ENCODE data around the gene KCNC1. TPM values are rescaled to one million over a fixed set of nuclear protein-coding genes. Genes with fewer than 3 reads are reported as not detected.

Gene KCNC1
- total RNA-seq, 1 experiment from 2014 or later, result 0.20 TPM

GRCh38 chr11:17810041-17810440 is 75.5 kb downstream of the KCNC1 start:
- POLR2A ChIA-PET, result no interaction called here
- TF ChIP-seq FOXK1 (CRISPR knock-in tag; IDR thresholded peaks at IDR 0.05) (no peak), ZNF138 (CRISPR knock-in tag; conservative IDR thresholded peaks at IDR 0.05) (no peak), TEAD4 (CRISPR knock-in tag; IDR thresholded peaks at IDR 0.05) (no peak), ETV6 (CRISPR knock-in tag; IDR thresholded peaks at IDR 0.05) (no peak), HMGXB4 (CRISPR knock-in tag; IDR thresholded peaks at IDR 0.05) (no peak), IRF2 (CRISPR knock-in tag; IDR thresholded peaks at IDR 0.05; ENCODE audit: borderline replicate concordance, low read depth) (no peak), ZNF281 (CRISPR knock-in tag; IDR thresholded peaks at IDR 0.05) (no peak), ZNF671 (CRISPR knock-in tag; IDR thresholded peaks at IDR 0.05) (no peak), NR1H2 (CRISPR knock-in tag; IDR thresholded peaks at IDR 0.05) (no peak), ERG (CRISPR knock-in tag; IDR thresholded peaks at IDR 0.05) (no peak), ZNF425 (CRISPR knock-in tag; conservative IDR thresholded peaks at IDR 0.05) (no peak), ZNF263 (CRISPR knock-in tag; IDR thresholded peaks at IDR 0.05; ENCODE audit: low read depth) (no peak), TP53 (CRISPR knock-in tag; IDR thresholded peaks at IDR 0.05) (no peak), GTF2I (CRISPR knock-in tag; conservative IDR thresholded peaks at IDR 0.05) (no peak), ZNF532 (CRISPR knock-in tag; IDR thresholded peaks at IDR 0.05; ENCODE audit: borderline replicate concordance) (no peak)
- TF ChIP-seq, protein P1, sequence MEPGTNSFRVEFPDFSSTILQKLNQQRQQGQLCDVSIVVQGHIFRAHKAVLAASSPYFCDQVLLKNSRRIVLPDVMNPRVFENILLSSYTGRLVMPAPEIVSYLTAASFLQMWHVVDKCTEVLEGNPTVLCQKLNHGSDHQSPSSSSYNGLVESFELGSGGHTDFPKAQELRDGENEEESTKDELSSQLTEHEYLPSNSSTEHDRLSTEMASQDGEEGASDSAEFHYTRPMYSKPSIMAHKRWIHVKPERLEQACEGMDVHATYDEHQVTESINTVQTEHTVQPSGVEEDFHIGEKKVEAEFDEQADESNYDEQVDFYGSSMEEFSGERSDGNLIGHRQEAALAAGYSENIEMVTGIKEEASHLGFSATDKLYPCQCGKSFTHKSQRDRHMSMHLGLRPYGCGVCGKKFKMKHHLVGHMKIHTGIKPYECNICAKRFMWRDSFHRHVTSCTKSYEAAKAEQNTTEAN (CRISPR knock-in tag; IDR thresholded peaks at IDR 0.05), result no peak
- TF ChIP-seq, protein P2, sequence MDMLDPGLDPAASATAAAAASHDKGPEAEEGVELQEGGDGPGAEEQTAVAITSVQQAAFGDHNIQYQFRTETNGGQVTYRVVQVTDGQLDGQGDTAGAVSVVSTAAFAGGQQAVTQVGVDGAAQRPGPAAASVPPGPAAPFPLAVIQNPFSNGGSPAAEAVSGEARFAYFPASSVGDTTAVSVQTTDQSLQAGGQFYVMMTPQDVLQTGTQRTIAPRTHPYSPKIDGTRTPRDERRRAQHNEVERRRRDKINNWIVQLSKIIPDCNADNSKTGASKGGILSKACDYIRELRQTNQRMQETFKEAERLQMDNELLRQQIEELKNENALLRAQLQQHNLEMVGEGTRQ (CRISPR knock-in tag; IDR thresholded peaks at IDR 0.05), result no peak
- TF ChIP-seq, protein P3, sequence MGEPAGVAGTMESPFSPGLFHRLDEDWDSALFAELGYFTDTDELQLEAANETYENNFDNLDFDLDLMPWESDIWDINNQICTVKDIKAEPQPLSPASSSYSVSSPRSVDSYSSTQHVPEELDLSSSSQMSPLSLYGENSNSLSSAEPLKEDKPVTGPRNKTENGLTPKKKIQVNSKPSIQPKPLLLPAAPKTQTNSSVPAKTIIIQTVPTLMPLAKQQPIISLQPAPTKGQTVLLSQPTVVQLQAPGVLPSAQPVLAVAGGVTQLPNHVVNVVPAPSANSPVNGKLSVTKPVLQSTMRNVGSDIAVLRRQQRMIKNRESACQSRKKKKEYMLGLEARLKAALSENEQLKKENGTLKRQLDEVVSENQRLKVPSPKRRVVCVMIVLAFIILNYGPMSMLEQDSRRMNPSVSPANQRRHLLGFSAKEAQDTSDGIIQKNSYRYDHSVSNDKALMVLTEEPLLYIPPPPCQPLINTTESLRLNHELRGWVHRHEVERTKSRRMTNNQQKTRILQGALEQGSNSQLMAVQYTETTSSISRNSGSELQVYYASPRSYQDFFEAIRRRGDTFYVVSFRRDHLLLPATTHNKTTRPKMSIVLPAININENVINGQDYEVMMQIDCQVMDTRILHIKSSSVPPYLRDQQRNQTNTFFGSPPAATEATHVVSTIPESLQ (CRISPR knock-in tag; IDR thresholded peaks at IDR 0.05), result no peak

More at GRCh38 chr11:17810041-17810440, 75.5 kb downstream of the KCNC1 start:
- Mint-ChIP-seq H3K27ac (no peak overlapping the region), H3K4me3 (no peak overlapping the region), H3K36me3 (no peaks in the 10 kb centered on the region), H3K27me3 (ENCODE audit: low read depth) (no peaks in the 10 kb centered on the region; the same call in 1 of the 2 replicates), H3K9me3 (no peaks in the 10 kb centered on the region), H3K4me1 (no peaks in the 10 kb centered on the region)
- DNase-seq (ENCODE audit: low spot score) (no peak), ATAC-seq (no peak)
- CTCF ChIA-PET, result interaction anchor here (0.8 to 1.4 kb wide), 2 partner anchors 43 kb away, joined by 3 to 4 read pairs; no protein-coding TSS in a partner anchor
